Neural cell (in vitro differentiated cells): ENCODE results near the gene TMEM237. TPM values are rescaled to one million over a fixed set of nuclear protein-coding genes. Genes with fewer than 3 reads are reported as not detected.
A peak's percentile ranks its signal among the peaks of the same experiment; 100 is the strongest.

Source experiments
- H2AFZ ChIP-seq: fragments of 200-600, 300-800 bp; sonication (generic), shearing (Covaris generic); 2 replicates; pipeline ENCODE4 v1.6.0; 2014; ENCODE audit warnings: low read depth, mild to moderate bottlenecking, antibody characterized with exemption, low read length, moderate library complexity
- H3F3A ChIP-seq: fragments of 200-600 bp; shearing (Covaris generic); 2 replicates; pipeline ENCODE4 v1.6.1; 2016; ENCODE audit warnings: mild to moderate bottlenecking, moderate library complexity, mixed read lengths, antibody characterized with exemption, low read length; ENCODE audit not compliant: insufficient read depth, poor library complexity, severe bottlenecking
- H3K27ac ChIP-seq: fragments of 200-600, 300-800 bp; sonication (generic), shearing (Covaris generic); 2 replicates; pipeline ENCODE4 v1.5.1; 2014; ENCODE audit warnings: mild to moderate bottlenecking, low read length, moderate library complexity
- H3K27me3 ChIP-seq: fragments of 300-800, 200-600 bp; sonication (generic), shearing (Covaris generic); 2 replicates; pipeline ENCODE4 v1.6.0; 2014; ENCODE audit warnings: mild to moderate bottlenecking, low read depth, low read length, moderate library complexity; ENCODE audit not compliant: insufficient read depth
- H3K36me3 ChIP-seq: fragments of 300-800, 200-600 bp; sonication (generic), shearing (Covaris generic); 2 replicates; pipeline ENCODE4 v1.5.1; 2014; ENCODE audit warnings: mild to moderate bottlenecking, antibody characterized with exemption, low read length, moderate library complexity; ENCODE audit not compliant: insufficient read depth
- H3K4me2 ChIP-seq: fragments of 300-800, 200-600 bp; sonication (generic), shearing (Covaris generic); 2 replicates; pipeline ENCODE4 v1.6.0; 2014; ENCODE audit warnings: mild to moderate bottlenecking, low read length
- H3K4me3 ChIP-seq: fragments of 300-800, 200-600 bp; sonication (generic), shearing (Covaris generic); 2 replicates; pipeline ENCODE4 v1.5.1; 2014; ENCODE audit warnings: mild to moderate bottlenecking, low read length, moderate library complexity
- H3K79me2 ChIP-seq: fragments of 200-600 bp; shearing (Covaris generic); replicated peaks from 2 replicates; pipeline ENCODE4 v1.6.0; 2014; ENCODE audit warnings: mild to moderate bottlenecking, low read length, moderate library complexity; ENCODE audit not compliant: insufficient read depth
- H3K9ac ChIP-seq: fragments of 300-800, 200-600 bp; sonication (generic), shearing (Covaris generic); 2 replicates; pipeline ENCODE4 v1.6.1; 2016; ENCODE audit warnings: mild to moderate bottlenecking, low read length, mixed read lengths
- H3K9me2 ChIP-seq: fragments of 200-600 bp; shearing (Covaris generic); 2 replicates; pipeline ENCODE4 v1.6.1; 2016; ENCODE audit warnings: mild to moderate bottlenecking, low read length, mixed read lengths; ENCODE audit not compliant: insufficient read depth
- H3K9me3 ChIP-seq: fragments of 200-600, 300-800 bp; sonication (generic), shearing (Covaris generic); 2 replicates; pipeline ENCODE4 v1.6.1; 2016; ENCODE audit warnings: mild to moderate bottlenecking, mixed run types, low read length, moderate library complexity, mixed read lengths
- H4K20me1 ChIP-seq: fragments of 200-600 bp; shearing (Covaris generic); 2 replicates; pipeline ENCODE4 v1.6.1; 2016; ENCODE audit warnings: mild to moderate bottlenecking, mixed run types; ENCODE audit not compliant: insufficient read depth
- CTCF ChIP-seq: fragments of 450-650 bp; IDR thresholded peaks from 2 replicates; pipeline ENCODE4 v1.5.1; 2014; ENCODE audit warnings: antibody characterized with exemption, mild to moderate bottlenecking, moderate library complexity; ENCODE audit not compliant: poor library complexity, severe bottlenecking
- EP300 ChIP-seq: fragments of 450-650 bp; conservative IDR thresholded peaks from 2 replicates; pipeline ENCODE4 v1.6.1; 2014; ENCODE audit warnings: antibody characterized with exemption, mild to moderate bottlenecking, moderate library complexity; ENCODE audit not compliant: poor library complexity, severe bottlenecking
- EZH2 ChIP-seq: fragments of 200-600, 300-800 bp; shearing (Covaris generic), sonication (generic); IDR thresholded peaks from 2 replicates; pipeline ENCODE4 v1.6.1; 2014; ENCODE audit warnings: antibody characterized with exemption, low read length, borderline replicate concordance, mild to moderate bottlenecking; ENCODE audit not compliant: insufficient read depth, poor library complexity, severe bottlenecking
- MXI1 ChIP-seq: fragments of 450-650 bp; conservative IDR thresholded peaks from 2 replicates; pipeline ENCODE4 v1.6.1; 2014; ENCODE audit warnings: antibody characterized with exemption, mild to moderate bottlenecking; ENCODE audit not compliant: poor library complexity, severe bottlenecking
- POLR2AphosphoS5 ChIP-seq: IDR thresholded peaks from 2 replicates; pipeline ENCODE4 v1.6.1; 2012
- RAD21 ChIP-seq: fragments of 450-650 bp; conservative IDR thresholded peaks from 2 replicates; pipeline ENCODE4 v1.6.1; 2014; ENCODE audit warnings: antibody characterized with exemption, mild to moderate bottlenecking, moderate library complexity
- REST ChIP-seq: IDR thresholded peaks from 2 replicates; pipeline ENCODE4 v1.6.1; 2012; ENCODE audit warnings: borderline replicate concordance
- SMC3 ChIP-seq: fragments of 450-650 bp; conservative IDR thresholded peaks from 2 replicates; pipeline ENCODE4 v1.6.1; 2014; ENCODE audit warnings: antibody characterized with exemption, mild to moderate bottlenecking, moderate library complexity; ENCODE audit not compliant: poor library complexity
- TAF1 ChIP-seq: IDR thresholded peaks from 2 replicates; pipeline ENCODE4 v1.6.1; 2012; ENCODE audit warnings: low read depth
- polyA plus RNA-seq: library from polyadenylated mRNA; depleted of rRNA; stranded (reverse); fragments of >200 nt; gene quantifications from 2 replicates; pipeline ENCODE4 v1.2.3, GENCODE V29; 2014

Gene TMEM237
- polyA plus RNA-seq, 1 donor from 2014 or later: 58.7 TPM

- H3K9me3 ChIP-seq: no peaks in the 10 kb centered on the region
- no peaks in the 10 kb centered on the region for H4K20me1 ChIP-seq
- H3K4me2 ChIP-seq: no peak overlapping the region
- H3K9ac ChIP-seq: peak overlapping the region; percentile 83
- H3K27me3 ChIP-seq: no peaks in the 10 kb centered on the region
- no peaks in the 10 kb centered on the region for H3F3A ChIP-seq
- H2AFZ ChIP-seq: no peak overlapping the region
- no peak overlapping the region for H3K27ac ChIP-seq
- H3K36me3 ChIP-seq: no peaks in the 10 kb centered on the region
- H3K9me2 ChIP-seq: no peaks in the 10 kb centered on the region
- peak overlapping the region; percentile 74 for H3K4me3 ChIP-seq
- H3K79me2 ChIP-seq: peaks cover 28% of the 10 kb centered on the region
- TF ChIP-seq EZH2: no peak
Measured at GRCh38 chr2:201644001-201644400, 698 bp upstream of the TMEM237 start.

GRCh38 chr2:201642579-201643215, 606 bp downstream of the TMEM237 start:
- H2AFZ ChIP-seq: peak overlapping the region; percentile 59
- H3K27ac ChIP-seq: peak overlapping the region; percentile 74
- H3K9me2 ChIP-seq: no peaks in the 10 kb centered on the region
- peak overlapping the region; percentile 74 for H3K4me3 ChIP-seq
- no peaks in the 10 kb centered on the region for H3K27me3 ChIP-seq
- H3K9me3 ChIP-seq: no peaks in the 10 kb centered on the region
- H3K79me2 ChIP-seq: peaks cover 28% of the 10 kb centered on the region
- no peaks in the 10 kb centered on the region for H4K20me1 ChIP-seq
- H3F3A ChIP-seq: no peaks in the 10 kb centered on the region
- no peaks in the 10 kb centered on the region for H3K36me3 ChIP-seq
- peak overlapping the region; percentile 53 for H3K4me2 ChIP-seq
- H3K9ac ChIP-seq: peak overlapping the region; percentile 83
- peak; percentile 91 for TF ChIP-seq POLR2AphosphoS5
- no peak for TF ChIP-seq RAD21
- TF ChIP-seq MXI1: peak; percentile 94
- no peak for TF ChIP-seq SMC3
- peak; percentile 65 for TF ChIP-seq TAF1
- TF ChIP-seq CTCF: peak; percentile 37
- TF ChIP-seq REST: no peak
- peak; percentile 65 for TF ChIP-seq EP300
